Endothelial cell of umbilical vein (primary cell): ENCODE data around the gene RIN2. TPM values are rescaled to one million over a fixed set of nuclear protein-coding genes. Genes with fewer than 3 reads are reported as not detected.
A peak's percentile ranks its signal among the peaks of the same experiment; 100 is the strongest.

ENCODE experiments used
- BruUV-seq: library from RNA; stranded (reverse); fragments of 400-500 nt; replicated peaks from 2 replicates; lab custom pipeline; 2021; lab: Mats Ljungman, UMichigan
- CTCF ChIA-PET: fragments of 300-600, 350-600 bp; sonication (Branson Sonifier 250); formaldehyde crosslinking; loops from one replicate; lab custom pipeline; 2021; ENCODE audit warnings: antibody characterized with exemption, inconsistent platforms; lab: Charles Lee
- POLR2A ChIA-PET: fragments of 300-600, 350-600 bp; sonication (Branson Sonifier 250); formaldehyde crosslinking; loops from one replicate; lab custom pipeline; 2021; ENCODE audit warnings: antibody characterized with exemption, inconsistent platforms; lab: Charles Lee
- DNase-seq: peaks from one replicate; pipeline ENCODE4 v3.0.0-alpha.2; 2011; ENCODE audit warnings: low read depth, low spot score
- FAIRE-seq: peaks from 2 replicates; lab custom pipeline; 2011; peaks lifted over from hg19 to GRCh38; lab: Jason Lieb, UNC
- H2AFZ ChIP-seq: 2 replicates; pipeline ENCODE4 v1.6.0; 2012; ENCODE audit warnings: low read depth, low read length, control low read depth, inconsistent platforms
- H3K27ac ChIP-seq: 2 replicates; pipeline ENCODE4 v1.5.1; 2011; ENCODE audit warnings: low read depth, mild to moderate bottlenecking, control low read depth, low read length, moderate library complexity; ENCODE audit not compliant: insufficient read depth
- H3K27me3 ChIP-seq, 2 experiments: 2 replicates each; pipeline versions ENCODE4 v1.6.0 to v1.6.1; 2011; ENCODE audit warnings: low read length in 2 of 2, mixed read lengths in 1 of 2; ENCODE audit not compliant: control insufficient read depth in 2 of 2, insufficient read depth in 2 of 2
- H3K36me3 ChIP-seq, 2 experiments: 2 replicates in 1 of 2; 3 replicates in 1 of 2; pipeline ENCODE4 v1.5.1; 2011; ENCODE audit warnings: low read length in 2 of 2, mild to moderate bottlenecking in 1 of 2, moderate library complexity in 1 of 2; ENCODE audit not compliant: control insufficient read depth in 2 of 2, insufficient read depth in 2 of 2; ENCODE audit errors: extremely low read depth in 1 of 2
- H3K4me1 ChIP-seq: 3 replicates; pipeline ENCODE4 v1.5.1; 2011; ENCODE audit warnings: mild to moderate bottlenecking, low read length; ENCODE audit not compliant: control insufficient read depth, insufficient read depth; ENCODE audit errors: extremely low read depth
- H3K4me2 ChIP-seq: 2 replicates; pipeline ENCODE4 v1.6.1; 2011; ENCODE audit warnings: low read length, control low read depth, mixed read lengths; ENCODE audit not compliant: insufficient read depth
- H3K4me3 ChIP-seq, 3 experiments: fragments of 200-600 bp in 1 of 3; sonication (generic), shearing (Covaris generic) in 1 of 3; replicated peaks in 1 of 3; 2 replicates each; pipeline ENCODE4 v1.5.1; 2011 to 2016; ENCODE audit warnings: control low read depth in 3 of 3, low read length in 3 of 3, mild to moderate bottlenecking in 2 of 3, inconsistent platforms in 1 of 3, low read depth in 1 of 3, moderate library complexity in 1 of 3; ENCODE audit not compliant: insufficient read depth in 1 of 3
- H3K79me2 ChIP-seq: 2 replicates; pipeline ENCODE4 v1.6.0; 2012; ENCODE audit warnings: low read length, inconsistent platforms; ENCODE audit not compliant: control insufficient read depth, insufficient read depth
- H3K9ac ChIP-seq: replicated peaks from 2 replicates; pipeline ENCODE3; 2011; ENCODE audit warnings: low read length, control low read depth; ENCODE audit not compliant: insufficient read depth; ENCODE audit errors: extremely low read depth
- H3K9me1 ChIP-seq: replicated peaks from 3 replicates; pipeline ENCODE4 v1.6.0; 2011; ENCODE audit warnings: mild to moderate bottlenecking, low read length; ENCODE audit not compliant: control insufficient read depth, insufficient read depth; ENCODE audit errors: extremely low read depth
- H3K9me3 ChIP-seq: replicated peaks from 2 replicates; pipeline ENCODE4 v1.5.1; 2012; ENCODE audit warnings: low read length, inconsistent platforms; ENCODE audit not compliant: control insufficient read depth, insufficient read depth
- H4K20me1 ChIP-seq: replicated peaks from 2 replicates; pipeline ENCODE3; 2011; ENCODE audit warnings: mild to moderate bottlenecking, low read length; ENCODE audit not compliant: control insufficient read depth, insufficient read depth; ENCODE audit errors: extremely low read depth
- CTCF ChIP-seq, 2 donors: IDR thresholded peaks; 1 replicate in 1 of 2; 2 replicates in 1 of 2; pipeline ENCODE4 v1.5.1; 2011; ENCODE audit warnings: low read length in 2 of 2, mild to moderate bottlenecking in 2 of 2, moderate library complexity in 2 of 2, control low read depth in 1 of 2, inconsistent platforms in 1 of 2, low read depth in 1 of 2; ENCODE audit not compliant: insufficient read depth in 1 of 2; ENCODE audit errors: extremely low read depth in 1 of 2
- EZH2 ChIP-seq: IDR thresholded peaks from 2 replicates; pipeline ENCODE4 v1.6.1; 2012; ENCODE audit warnings: borderline replicate concordance, low read depth, mild to moderate bottlenecking, moderate library complexity, low read length, inconsistent platforms; ENCODE audit not compliant: severe bottlenecking
- FOS ChIP-seq: IDR thresholded peaks from 2 replicates; pipeline ENCODE4 v1.6.1; 2011; ENCODE audit warnings: mild to moderate bottlenecking, low read length, moderate library complexity, borderline replicate concordance; ENCODE audit not compliant: insufficient read depth
- GATA2 ChIP-seq: IDR thresholded peaks from 2 replicates; pipeline ENCODE4 v1.7.0; 2011; ENCODE audit warnings: low read depth, mild to moderate bottlenecking, moderate library complexity, mixed read lengths, low read length; ENCODE audit not compliant: insufficient read length, insufficient read depth
- JUN ChIP-seq: IDR thresholded peaks from 2 replicates; pipeline ENCODE4 v1.6.1; 2011; ENCODE audit warnings: borderline replicate concordance, low read depth; ENCODE audit not compliant: insufficient read length, insufficient read depth
- MAX ChIP-seq: IDR thresholded peaks from 2 replicates; pipeline ENCODE4 v1.6.1; 2011; ENCODE audit not compliant: insufficient read depth, insufficient read length
- MYC ChIP-seq: IDR thresholded peaks from one replicate; pipeline ENCODE4 v1.6.1; 2011; ENCODE audit warnings: mild to moderate bottlenecking, low read depth, low read length
- POLR2A ChIP-seq: IDR thresholded peaks from 2 replicates; pipeline ENCODE4 v1.6.1; 2012; ENCODE audit warnings: low read depth, mild to moderate bottlenecking, control low read depth, low read length
- POLR2AphosphoS5 ChIP-seq: IDR thresholded peaks from 2 replicates; pipeline ENCODE4 v1.6.1; 2012; ENCODE audit warnings: low read depth, mild to moderate bottlenecking, control low read depth, low read length, moderate library complexity; ENCODE audit not compliant: insufficient read depth
- dilution Hi-C: fragments of 300-500 bp; cut with MboI; formaldehyde crosslinking; loops from one replicate; pipeline ENCODE4 v1.15.0; 2019; ENCODE audit warnings: low sequenced_read_pairs; ENCODE audit not compliant: extremely low pct_ligation_motif_present
- intact Hi-C: fragments of 100-400 bp; cut with micrococcal nuclease; formaldehyde crosslinking; loops from one replicate; pipeline ENCODE4 v1.10.0; 2022
- polyA plus RNA-seq, 4 experiments: library from polyadenylated mRNA; depleted of rRNA in 3 of 4; stranded (reverse) in 3 of 4; unstranded in 1 of 4; fragments of >200 nt; gene quantifications; 2 replicates each; pipeline versions ENCODE4 v1.2.1 to v1.2.3, GENCODE V29; 2011 to 2012; ENCODE audit warnings: missing spikeins in 1 of 4
- total RNA-seq: library from RNA; stranded (reverse); gene quantifications from 2 replicates; pipeline ENCODE4 v1.2.3, GENCODE V29; 2021

The RIN2 gene
- total and polyA plus RNA-seq, 2 donors (not counting 3 experiments of a cell fraction or from before 2014, with no cell fraction given) = 22.6 to 119 TPM

GRCh38 chr20:19802099-19802491, 44.0 kb downstream of the RIN2 start:
- Histone ChIP-seq H3K9me3 (no peaks in the 10 kb centered on the region), H3K9me1 (no peaks in the 10 kb centered on the region), H3K4me1 (peaks cover 26% of the 10 kb centered on the region), H3K4me3 (no peak overlapping the region), H3K9ac (no peak overlapping the region), H2AFZ (no peak overlapping the region), H3K4me2 (peak overlapping the region; percentile 44), H4K20me1 (no peaks in the 10 kb centered on the region), H3K27me3 (no peaks in the 10 kb centered on the region), H3K36me3 (peaks cover 0 to 4% of the 10 kb centered on the region in 2 experiments), H3K27ac (peak overlapping the region; percentile 15), H3K79me2 (no peaks in the 10 kb centered on the region)
- intact Hi-C loops (loop anchor here (2.0 kb wide), 1 partner anchor 15 kb away; no protein-coding TSS in a partner anchor), dilution Hi-C loops (loop anchor here (25.0 kb wide), 1 partner anchor 185 kb away; no protein-coding TSS in a partner anchor)
- ChIA-PET POLR2A (no interaction called here), CTCF (interaction anchor here (1.0 to 1.4 kb wide), 4 partner anchors 16 to 192 kb away, joined by 3 to 4 read pairs (median 4); no protein-coding TSS in a partner anchor)
- BruUV-seq = no TSS peak
- FAIRE-seq (no peak), DNase-seq (no peak)
- TF ChIP-seq JUN (no peak), POLR2AphosphoS5 (no peak), MYC (no peak), EZH2 (no peak), MAX (no peak), GATA2 (no peak), FOS (no peak), CTCF (IDR thresholded peaks at IDR 0.05; ENCODE audit: extremely low read depth in 1 of 2, insufficient read depth in 1 of 2, low read depth in 1 of 2, low read length in 2 of 2) (no peak), POLR2A (no peak)
